ENCODE data around the gene FSCN2.

The FSCN2 gene, protein sequence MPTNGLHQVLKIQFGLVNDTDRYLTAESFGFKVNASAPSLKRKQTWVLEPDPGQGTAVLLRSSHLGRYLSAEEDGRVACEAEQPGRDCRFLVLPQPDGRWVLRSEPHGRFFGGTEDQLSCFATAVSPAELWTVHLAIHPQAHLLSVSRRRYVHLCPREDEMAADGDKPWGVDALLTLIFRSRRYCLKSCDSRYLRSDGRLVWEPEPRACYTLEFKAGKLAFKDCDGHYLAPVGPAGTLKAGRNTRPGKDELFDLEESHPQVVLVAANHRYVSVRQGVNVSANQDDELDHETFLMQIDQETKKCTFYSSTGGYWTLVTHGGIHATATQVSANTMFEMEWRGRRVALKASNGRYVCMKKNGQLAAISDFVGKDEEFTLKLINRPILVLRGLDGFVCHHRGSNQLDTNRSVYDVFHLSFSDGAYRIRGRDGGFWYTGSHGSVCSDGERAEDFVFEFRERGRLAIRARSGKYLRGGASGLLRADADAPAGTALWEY

DNA sequence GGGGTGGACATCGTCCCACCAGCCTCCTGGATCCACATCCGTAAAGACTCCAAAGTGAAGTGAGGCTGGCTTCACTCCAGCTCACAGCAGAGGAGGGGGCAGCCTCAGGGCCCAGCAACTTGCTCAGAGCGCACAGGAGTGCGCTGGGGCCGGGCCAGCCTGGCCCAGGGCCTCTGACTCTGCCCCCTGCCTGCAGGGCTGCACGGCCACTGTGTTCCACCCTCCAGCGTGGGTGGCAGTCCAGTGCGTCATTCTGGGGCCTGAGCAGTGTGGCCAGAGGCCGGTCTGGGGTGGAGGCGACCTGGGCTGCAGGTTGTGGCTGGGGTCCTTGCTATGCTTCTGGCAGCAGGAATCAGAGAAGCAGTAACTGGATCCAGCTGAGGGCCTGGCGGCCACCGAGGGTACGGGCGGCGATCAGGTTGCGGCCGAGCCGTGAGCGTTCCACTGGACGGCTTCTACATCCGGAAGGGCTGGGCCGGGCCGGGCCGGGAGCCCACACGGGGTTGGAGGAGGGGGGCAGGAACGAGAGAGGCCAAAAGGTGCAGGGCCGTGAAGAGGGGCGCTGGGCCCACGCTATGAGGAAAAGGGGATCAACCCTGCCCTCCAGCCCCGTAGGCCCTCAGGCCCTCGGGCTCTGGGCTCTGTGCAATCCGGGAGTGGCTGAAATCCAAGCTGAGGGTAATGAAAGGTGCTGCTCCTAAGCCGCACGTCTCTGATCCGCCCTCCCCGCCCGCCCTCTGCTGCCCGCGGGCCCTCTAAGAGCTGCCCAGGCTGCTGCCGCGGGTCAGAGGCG, at the start of gene FSCN2:
FSCN2 (plus strand) TSS at position 787 of the 793 bp plus-strand sequence. CDS start 155 bp downstream, outside the sequence.
- no peak within 1 kb of the TSS for H3K27ac Mint-ChIP-seq
- H3K4me1 Mint-ChIP-seq (ENCODE audit: low read depth) = no peaks in the 10 kb centered on the region
- H3K4me3 Mint-ChIP-seq = no peak within 1 kb of the TSS
- no peaks in the 10 kb centered on the region for H3K9me3 Mint-ChIP-seq
- H3K27me3 Mint-ChIP-seq (ENCODE audit: low read depth) = peaks cover under 1% of the 10 kb centered on the region
- H3K36me3 Mint-ChIP-seq (ENCODE audit: low read depth) = no peaks in the 10 kb centered on the region

- Mint-ChIP-seq H3K27ac (no peak overlapping the region), H3K27me3 (ENCODE audit: low read depth) (peaks cover 42% of the 10 kb centered on the region), H3K36me3 (ENCODE audit: low read depth) (no peaks in the 10 kb centered on the region), H3K9me3 (no peaks in the 10 kb centered on the region), H3K4me1 (ENCODE audit: low read depth) (no peaks in the 10 kb centered on the region), H3K4me3 (peak overlapping the region; percentile 4)
These were observed 48.8 kb upstream of the FSCN2 start for GRCh38 chr17:81479175-81480071.

GRCh38 chr17:81480140-81481072, 47.8 kb upstream of the FSCN2 start:
- Mint-ChIP-seq H3K27me3 (ENCODE audit: low read depth) (peaks cover 42% of the 10 kb centered on the region), H3K9me3 (no peaks in the 10 kb centered on the region), H3K4me3 (peak overlapping the region; percentile 4), H3K4me1 (ENCODE audit: low read depth) (no peaks in the 10 kb centered on the region), H3K36me3 (ENCODE audit: low read depth) (no peaks in the 10 kb centered on the region), H3K27ac (no peak overlapping the region)

- Mint-ChIP-seq H3K4me1 (ENCODE audit: low read depth) (peaks cover 3% of the 10 kb centered on the region), H3K9me3 (no peaks in the 10 kb centered on the region), H3K36me3 (ENCODE audit: low read depth) (no peaks in the 10 kb centered on the region), H3K4me3 (peak overlapping the region; percentile 70), H3K27ac (no peak overlapping the region), H3K27me3 (ENCODE audit: low read depth) (peaks cover 45% of the 10 kb centered on the region)
These were observed 46.9 kb upstream of the FSCN2 start for GRCh38 chr17:81481073-81481799.

DNA sequence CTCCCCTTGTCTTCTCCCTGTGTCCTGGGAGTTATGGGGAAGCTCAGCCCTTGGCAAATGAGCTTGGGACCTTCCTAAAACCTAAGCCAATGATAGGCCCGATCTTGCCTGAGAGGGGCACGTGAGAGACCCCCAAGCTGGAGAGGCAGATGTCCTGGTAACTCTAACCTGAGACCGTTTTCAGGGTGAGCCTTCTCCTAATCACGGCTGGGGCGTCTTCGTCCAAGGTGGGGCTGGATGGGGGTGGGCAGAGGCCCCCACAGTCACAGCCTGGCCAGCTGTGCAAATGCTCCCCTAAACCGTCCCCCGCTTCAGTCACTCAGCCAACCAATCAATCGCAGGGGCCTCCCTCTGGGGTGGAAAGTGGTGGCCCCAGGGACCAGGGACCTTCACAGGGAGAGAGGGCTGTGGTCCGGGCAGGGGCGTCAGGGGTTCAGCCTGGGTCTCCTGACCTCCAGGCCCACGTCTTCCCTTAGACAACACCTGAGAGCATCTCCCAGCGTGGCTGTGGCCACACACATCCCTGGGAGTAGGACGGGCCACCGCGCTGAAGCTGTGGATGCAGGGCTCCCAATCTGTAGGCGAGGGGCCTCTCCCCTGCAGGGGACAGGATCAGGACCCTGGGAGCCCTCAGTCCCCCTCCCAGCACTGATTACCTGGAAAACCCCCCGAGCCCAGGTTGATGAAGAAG, 46.2 kb upstream of the FSCN2 start:
- no peaks in the 10 kb centered on the region for H3K9me3 Mint-ChIP-seq
- peaks cover 46% of the 10 kb centered on the region for H3K27me3 Mint-ChIP-seq (ENCODE audit: low read depth)
- peak overlapping the region; percentile 70 for H3K4me3 Mint-ChIP-seq
- H3K36me3 Mint-ChIP-seq (ENCODE audit: low read depth) = no peaks in the 10 kb centered on the region
- no peak overlapping the region for H3K27ac Mint-ChIP-seq
- peaks cover 6% of the 10 kb centered on the region for H3K4me1 Mint-ChIP-seq (ENCODE audit: low read depth)

DNA sequence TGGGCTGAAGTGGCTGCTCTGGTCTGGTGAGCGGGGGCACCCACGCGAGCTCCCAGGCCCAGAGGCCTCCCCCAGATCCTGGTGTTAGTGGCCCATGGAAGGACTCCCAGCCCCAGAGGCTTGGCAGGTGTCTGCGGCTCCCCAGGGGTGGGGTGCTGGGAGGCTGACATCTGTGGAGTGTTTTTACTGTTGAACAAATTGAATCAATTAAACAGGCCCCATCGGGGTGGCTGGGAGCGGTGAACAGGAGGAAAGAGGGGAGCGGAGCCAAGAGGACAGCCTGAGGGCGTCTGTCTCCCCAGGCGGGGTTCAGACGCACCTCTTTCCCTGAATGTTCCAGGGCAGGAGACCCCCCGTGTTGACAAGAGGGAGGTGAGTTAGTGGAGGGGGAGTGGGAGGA, 45.5 kb upstream of the FSCN2 start:
- peaks cover 46% of the 10 kb centered on the region for H3K27me3 Mint-ChIP-seq (ENCODE audit: low read depth)
- peaks cover 6% of the 10 kb centered on the region for H3K4me1 Mint-ChIP-seq (ENCODE audit: low read depth)
- no peak overlapping the region for H3K27ac Mint-ChIP-seq
- H3K4me3 Mint-ChIP-seq = no peak overlapping the region
- no peaks in the 10 kb centered on the region for H3K36me3 Mint-ChIP-seq (ENCODE audit: low read depth)
- H3K9me3 Mint-ChIP-seq = no peaks in the 10 kb centered on the region

GRCh38 chr17:81483085-81483861, 44.9 kb upstream of the FSCN2 start:
- no peak overlapping the region for H3K27ac Mint-ChIP-seq
- H3K4me1 Mint-ChIP-seq (ENCODE audit: low read depth) = peaks cover 6% of the 10 kb centered on the region
- H3K36me3 Mint-ChIP-seq (ENCODE audit: low read depth) = no peaks in the 10 kb centered on the region
- H3K27me3 Mint-ChIP-seq (ENCODE audit: low read depth) = peaks cover 40% of the 10 kb centered on the region
- no peak overlapping the region for H3K4me3 Mint-ChIP-seq
- H3K9me3 Mint-ChIP-seq = no peaks in the 10 kb centered on the region

GRCh38 chr17:81483862-81484194, 44.3 kb upstream of the FSCN2 start:
- peaks cover 38% of the 10 kb centered on the region for H3K27me3 Mint-ChIP-seq (ENCODE audit: low read depth)
- H3K4me3 Mint-ChIP-seq = no peak overlapping the region
- H3K27ac Mint-ChIP-seq = no peak overlapping the region
- H3K4me1 Mint-ChIP-seq (ENCODE audit: low read depth) = peaks cover 6% of the 10 kb centered on the region
- no peaks in the 10 kb centered on the region for H3K9me3 Mint-ChIP-seq
- no peaks in the 10 kb centered on the region for H3K36me3 Mint-ChIP-seq (ENCODE audit: low read depth)

DNA sequence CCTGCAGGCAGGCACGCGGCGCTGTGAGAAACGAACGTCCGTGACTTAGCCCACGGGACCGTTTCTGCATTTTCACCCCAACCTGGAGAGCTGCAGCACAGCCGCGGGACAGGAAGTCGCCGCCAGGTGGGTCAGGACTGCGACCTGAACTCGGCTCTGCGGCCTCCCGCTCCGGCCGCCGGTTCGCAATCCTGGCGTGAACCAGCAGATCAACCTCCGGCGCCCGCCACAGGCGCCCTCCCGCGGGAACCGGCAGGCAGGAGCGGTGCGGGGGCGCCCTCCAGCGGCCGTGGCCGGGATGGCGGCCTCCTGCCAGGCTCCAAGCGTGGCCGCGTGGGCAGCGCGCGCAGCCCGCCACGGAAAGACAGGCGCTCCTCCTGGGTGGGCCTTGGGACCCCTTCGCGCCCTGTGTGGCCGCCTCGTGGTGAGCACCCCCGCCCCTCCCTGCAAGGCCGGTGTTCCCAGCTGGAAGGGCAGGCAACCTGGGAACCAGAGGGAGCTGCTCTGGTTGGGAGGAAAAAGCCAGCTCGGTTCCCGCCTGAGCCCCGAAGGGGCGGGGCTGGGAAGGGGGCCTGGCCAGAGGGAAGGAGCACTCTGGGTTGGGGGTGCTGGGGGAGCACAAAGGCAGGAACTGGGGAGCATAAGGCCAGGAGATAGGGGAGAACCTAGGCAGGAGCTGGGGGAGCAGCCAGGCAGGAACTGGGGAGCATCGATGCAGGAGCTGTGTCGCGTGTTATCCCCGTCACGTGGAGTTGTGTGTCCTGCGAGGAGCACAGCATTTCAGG, 43.8 kb upstream of the FSCN2 start:
- H3K27ac Mint-ChIP-seq = no peak overlapping the region
- no peak overlapping the region for H3K4me3 Mint-ChIP-seq
- no peaks in the 10 kb centered on the region for H3K9me3 Mint-ChIP-seq

DNA sequence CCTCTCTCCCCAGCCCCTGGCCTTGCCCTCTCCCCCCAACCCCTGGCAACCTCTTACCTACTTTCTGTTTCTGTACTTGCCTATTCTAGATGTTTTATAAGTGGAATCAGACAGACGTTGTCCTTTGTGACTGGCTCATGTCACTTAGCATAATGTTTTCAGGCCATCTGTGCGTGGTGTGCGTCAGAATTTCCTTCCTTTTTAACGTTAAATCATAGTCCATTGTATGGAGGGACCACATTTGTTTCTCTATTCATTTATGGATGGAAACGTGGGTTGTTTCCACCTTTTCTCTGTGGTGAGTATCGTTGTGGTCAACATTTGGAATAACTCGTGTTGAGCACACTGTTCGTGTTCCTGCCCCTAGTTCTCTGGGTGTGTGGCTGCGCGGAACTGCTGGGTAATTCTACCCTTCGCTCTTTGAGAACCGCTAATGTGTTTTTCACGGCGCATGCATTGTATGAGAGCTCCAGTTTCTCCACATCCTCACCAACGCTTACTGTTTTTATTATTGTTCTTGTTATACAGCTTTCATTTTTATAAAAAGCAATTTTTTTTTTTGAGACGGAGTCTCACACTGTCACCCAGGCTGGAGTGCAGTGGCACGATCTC, 41.9 kb upstream of the FSCN2 start:
- Mint-ChIP-seq H3K27ac (peak overlapping the region; percentile 27), H3K9me3 (no peaks in the 10 kb centered on the region), H3K36me3 (ENCODE audit: low read depth) (no peaks in the 10 kb centered on the region), H3K27me3 (ENCODE audit: low read depth) (peaks cover 34% of the 10 kb centered on the region), H3K4me3 (peak overlapping the region; percentile 7), H3K4me1 (ENCODE audit: low read depth) (peaks cover 9% of the 10 kb centered on the region)

More for the DNA sequence above, 43.8 kb upstream of the FSCN2 start:
- Mint-ChIP-seq H3K36me3 (ENCODE audit: low read depth) (no peaks in the 10 kb centered on the region), H3K4me1 (ENCODE audit: low read depth) (peaks cover 6% of the 10 kb centered on the region), H3K27me3 (ENCODE audit: low read depth) (peaks cover 37% of the 10 kb centered on the region)

- Mint-ChIP-seq H3K27ac (no peak overlapping the region), H3K4me1 (ENCODE audit: low read depth) (peaks cover 9% of the 10 kb centered on the region), H3K36me3 (ENCODE audit: low read depth) (no peaks in the 10 kb centered on the region), H3K9me3 (no peaks in the 10 kb centered on the region), H3K27me3 (ENCODE audit: low read depth) (peaks cover 29% of the 10 kb centered on the region), H3K4me3 (peak overlapping the region; percentile 59)
These were observed 41.1 kb upstream of the FSCN2 start for GRCh38 chr17:81487089-81487486.

Measured in T-helper 1 cell treated with Interleukin-12 subunit alpha and Interleukin-12 subunit beta and Interleukin-4 antibody, amounts not matched to agents 30 μg/mL and 1 μg/mL, for 36 hours (primary cell).